ENCODE measurements around the gene FCHSD2. TPM values are rescaled to one million over a fixed set of nuclear protein-coding genes. Genes with fewer than 3 reads are reported as not detected.

Gene FCHSD2
- total and polyA plus RNA-seq, 4 donors = 7.6 to 18.7 (median 9.9) TPM

DNA sequence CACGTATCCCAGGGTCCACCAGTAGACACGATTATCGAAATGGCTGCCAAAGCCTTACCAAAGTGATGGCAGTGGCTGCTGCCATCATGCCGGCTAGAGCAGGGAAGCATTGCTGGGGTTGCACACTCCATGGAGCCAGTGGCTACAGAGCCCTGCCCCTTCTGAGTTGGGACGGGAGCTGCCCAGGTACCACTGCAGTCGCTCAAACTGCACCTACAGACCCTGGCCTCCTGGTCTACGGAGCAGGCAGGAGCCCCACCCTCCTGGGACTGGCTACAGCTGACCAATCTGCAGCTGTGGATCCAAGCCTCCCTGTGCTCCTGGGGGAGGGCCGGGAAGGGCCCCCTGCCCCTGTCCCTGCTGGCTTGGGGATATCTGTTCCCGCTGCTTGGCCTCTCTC, 216.5 kb downstream of the FCHSD2 start:
- H3K9ac ChIP-seq (ENCODE audit: low read depth in 1 of 2, low read length in 2 of 2) = no peak overlapping the region
- whole genome bisulfite sequencing = 96% methylated on average over 9 of the region's 9 CpGs
- no peak for DNase-seq (ENCODE audit: low spot score)
- no peaks in the 10 kb centered on the region for H3K9me3 ChIP-seq (ENCODE audit: control insufficient read depth in 4 of 4, low read length in 3 of 4)
- no peak overlapping the region for H3K4me3 ChIP-seq (ENCODE audit: low read depth in 1 of 3, low read length in 3 of 3)
- H3K27me3 ChIP-seq (ENCODE audit: control insufficient read depth in 4 of 4, insufficient read depth in 4 of 4, low read length in 3 of 4) = no peaks in the 10 kb centered on the region
- no peak overlapping the region for H3K27ac ChIP-seq (ENCODE audit: low read depth in 1 of 2, low read length in 2 of 2)
- no peaks in the 10 kb centered on the region for H3K36me3 ChIP-seq (ENCODE audit: control insufficient read depth in 4 of 4, insufficient read depth in 3 of 4, low read depth in 1 of 4, low read length in 3 of 4)
- H3K4me1 ChIP-seq (ENCODE audit: control insufficient read depth in 4 of 4, insufficient read depth in 4 of 4, low read length in 3 of 4) = peaks cover 0 to 4% (median under 1%) of the 10 kb centered on the region in 4 donors
- TF ChIP-seq, protein P1, sequence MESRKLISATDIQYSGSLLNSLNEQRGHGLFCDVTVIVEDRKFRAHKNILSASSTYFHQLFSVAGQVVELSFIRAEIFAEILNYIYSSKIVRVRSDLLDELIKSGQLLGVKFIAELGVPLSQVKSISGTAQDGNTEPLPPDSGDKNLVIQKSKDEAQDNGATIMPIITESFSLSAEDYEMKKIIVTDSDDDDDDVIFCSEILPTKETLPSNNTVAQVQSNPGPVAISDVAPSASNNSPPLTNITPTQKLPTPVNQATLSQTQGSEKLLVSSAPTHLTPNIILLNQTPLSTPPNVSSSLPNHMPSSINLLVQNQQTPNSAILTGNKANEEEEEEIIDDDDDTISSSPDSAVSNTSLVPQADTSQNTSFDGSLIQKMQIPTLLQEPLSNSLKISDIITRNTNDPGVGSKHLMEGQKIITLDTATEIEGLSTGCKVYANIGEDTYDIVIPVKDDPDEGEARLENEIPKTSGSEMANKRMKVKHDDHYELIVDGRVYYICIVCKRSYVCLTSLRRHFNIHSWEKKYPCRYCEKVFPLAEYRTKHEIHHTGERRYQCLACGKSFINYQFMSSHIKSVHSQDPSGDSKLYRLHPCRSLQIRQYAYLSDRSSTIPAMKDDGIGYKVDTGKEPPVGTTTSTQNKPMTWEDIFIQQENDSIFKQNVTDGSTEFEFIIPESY (IDR thresholded peaks at IDR 0.05) = no peak
- TF ChIP-seq TAF1 (conservative IDR thresholded peaks at IDR 0.05) (no peak), MAX (IDR thresholded peaks at IDR 0.05) (no peak), NR2F2 (IDR thresholded peaks at IDR 0.05) (no peak), FOXA1 (IDR thresholded peaks at IDR 0.05) (no peak), FOXA2 (IDR thresholded peaks at IDR 0.05) (no peak), RXRA (IDR thresholded peaks at IDR 0.05) (no peak), HNF4A (conservative IDR thresholded peaks at IDR 0.05) (no peak), HNF4G (IDR thresholded peaks at IDR 0.05) (no peak), GABPA (IDR thresholded peaks at IDR 0.05 in 1 of 2, conservative IDR thresholded peaks at IDR 0.05 in 1 of 2) (no peak), EGR1 (IDR thresholded peaks at IDR 0.05; ENCODE audit: low read depth in 2 of 2) (no peak), RAD21 (IDR thresholded peaks at IDR 0.05) (no peak), REST (IDR thresholded peaks at IDR 0.05) (no peak), SP1 (IDR thresholded peaks at IDR 0.05) (no peak), JUND (IDR thresholded peaks at IDR 0.05) (no peak), CTCF (IDR thresholded peaks at IDR 0.05; ENCODE audit: low read depth, low read length, missing input control) (no peak)
- TF ChIP-seq, protein P2, sequence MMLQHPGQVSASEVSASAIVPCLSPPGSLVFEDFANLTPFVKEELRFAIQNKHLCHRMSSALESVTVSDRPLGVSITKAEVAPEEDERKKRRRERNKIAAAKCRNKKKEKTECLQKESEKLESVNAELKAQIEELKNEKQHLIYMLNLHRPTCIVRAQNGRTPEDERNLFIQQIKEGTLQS (IDR thresholded peaks at IDR 0.05) = no peak

Measured in liver (tissue), 9 donors.